Measurements from ENCODE around the gene TSHZ3. TPM values are rescaled to one million over a fixed set of nuclear protein-coding genes. Genes with fewer than 3 reads are reported as not detected.

The TSHZ3 gene
- total and polyA plus RNA-seq, 7 donors, result 0.53 to 6.7 (median 2.2) TPM

- H3K4me1 ChIP-seq, result peaks cover 13% of the 10 kb centered on the region
- intact Hi-C loops (cut with DNase I), result no loop called here
- no peaks in the 10 kb centered on the region for H3K36me3 ChIP-seq (ENCODE audit: insufficient read depth in 1 of 2, low read depth in 1 of 2)
- ATAC-seq (no peak), DNase-seq (no peak)
- peaks cover 0 to 6% (median 0%) of the 10 kb centered on the region in 3 donors for H3K27me3 ChIP-seq (ENCODE audit: insufficient read depth in 3 of 3, low read length in 2 of 3)
- whole genome bisulfite sequencing, 3 donors, result 21 to 39% (median 23%) methylated on average over 5 of the region's 5 CpGs
- H3K27ac ChIP-seq, result no peak overlapping the region
- H3K9me3 ChIP-seq, result no peaks in the 10 kb centered on the region
- H3K4me3 ChIP-seq, result no peak overlapping the region
- no peak for TF ChIP-seq CTCF (IDR thresholded peaks at IDR 0.05)
Observed at GRCh38 chr19:31315652-31316051, 33.6 kb downstream of the TSHZ3 start.

GRCh38 chr19:31314849-31315629 is 34.2 kb downstream of the TSHZ3 start:
- intact Hi-C loops (cut with DNase I), result no loop called here
- peaks cover 13% of the 10 kb centered on the region for H3K4me1 ChIP-seq
- H3K4me3 ChIP-seq, result no peak overlapping the region

GRCh38 chr19:31314156-31314555 is 35.1 kb downstream of the TSHZ3 start:
- Histone ChIP-seq H3K4me3 (no peak overlapping the region), H3K9me3 (no peaks in the 10 kb centered on the region), H3K27me3 (ENCODE audit: insufficient read depth in 3 of 3, low read length in 2 of 3) (peaks cover 0 to 6% (median 0%) of the 10 kb centered on the region in 3 donors), H3K36me3 (ENCODE audit: insufficient read depth in 1 of 2, low read depth in 1 of 2) (no peaks in the 10 kb centered on the region), H3K4me1 (peaks cover 13% of the 10 kb centered on the region), H3K27ac (no peak overlapping the region)
- intact Hi-C loops (cut with DNase I), result no loop called here
- ATAC-seq (no peak), DNase-seq (no peak)
- 76 to 87% (median 78%) methylated on average over 10 of the region's 10 CpGs for WGBS, 3 donors
- TF ChIP-seq CTCF (IDR thresholded peaks at IDR 0.05), result no peak

More at GRCh38 chr19:31314849-31315629, 34.2 kb downstream of the TSHZ3 start:
- no peak for DNase-seq
- H3K36me3 ChIP-seq (ENCODE audit: insufficient read depth in 1 of 2, low read depth in 1 of 2), result no peaks in the 10 kb centered on the region
- TF ChIP-seq CTCF (IDR thresholded peaks at IDR 0.05), result no peak
- H3K27ac ChIP-seq, result no peak overlapping the region
- WGBS, 3 donors, result 38 to 48% (median 45%) methylated on average over 14 of the region's 14 CpGs
- no peak for ATAC-seq
- H3K9me3 ChIP-seq, result no peaks in the 10 kb centered on the region
- H3K27me3 ChIP-seq (ENCODE audit: insufficient read depth in 3 of 3, low read length in 2 of 3), result peaks cover 0 to 6% (median 0%) of the 10 kb centered on the region in 3 donors

GRCh38 chr19:31313291-31314030 is 35.8 kb downstream of the TSHZ3 start:
- intact Hi-C loops (cut with DNase I), result no loop called here
- H3K36me3 ChIP-seq (ENCODE audit: insufficient read depth in 1 of 2, low read depth in 1 of 2), result no peaks in the 10 kb centered on the region
- ATAC-seq, result no peak
- no peak overlapping the region for H3K27ac ChIP-seq
- peaks cover 13% of the 10 kb centered on the region for H3K4me1 ChIP-seq
- WGBS, 3 donors, result 74 to 89% (median 77%) methylated on average over 20 of the region's 20 CpGs
- H3K4me3 ChIP-seq, result no peak overlapping the region
- no peak for TF ChIP-seq CTCF (IDR thresholded peaks at IDR 0.05)
- no peaks in the 10 kb centered on the region for H3K9me3 ChIP-seq
- H3K27me3 ChIP-seq (ENCODE audit: insufficient read depth in 3 of 3, low read length in 2 of 3), result peaks cover 0 to 6% (median 0%) of the 10 kb centered on the region in 3 donors
- no peak for DNase-seq

Data from psoas muscle (tissue), 8 donors.